Ishikawa (cell line): Measurements from ENCODE around the gene APOC3.

ENCODE experiments used
- CEBPB ChIP-seq: IDR thresholded peaks from 2 replicates; pipeline ENCODE4 v1.6.1; 2012
- CREB1 ChIP-seq: IDR thresholded peaks from 2 replicates; pipeline ENCODE4 v1.6.1; 2012; ENCODE audit warnings: low read depth
- EGR1 ChIP-seq: IDR thresholded peaks from 2 replicates; pipeline ENCODE4 v1.6.1; 2012
- EP300 ChIP-seq: IDR thresholded peaks from 2 replicates; pipeline ENCODE4 v1.6.1; 2012; ENCODE audit warnings: borderline replicate concordance
- FOXM1 ChIP-seq: IDR thresholded peaks from 2 replicates; pipeline ENCODE4 v1.6.1; 2012; ENCODE audit warnings: low read depth, borderline replicate concordance
- MAX ChIP-seq: IDR thresholded peaks from 2 replicates; pipeline ENCODE4 v1.6.1; 2012
- NFIC ChIP-seq: IDR thresholded peaks from 2 replicates; pipeline ENCODE4 v1.6.1; 2012
- RAD21 ChIP-seq: IDR thresholded peaks from 2 replicates; pipeline ENCODE4 v1.6.1; 2012; ENCODE audit warnings: low read depth
- REST ChIP-seq: IDR thresholded peaks from 2 replicates; pipeline ENCODE4 v1.6.1; 2012; ENCODE audit warnings: low read depth, mild to moderate bottlenecking
- TAF1 ChIP-seq: IDR thresholded peaks from 2 replicates; pipeline ENCODE4 v1.6.1; 2012; ENCODE audit warnings: low read depth, mild to moderate bottlenecking
- TCF12 ChIP-seq: IDR thresholded peaks from 2 replicates; pipeline ENCODE4 v1.6.1; 2012; ENCODE audit warnings: low read depth
- TEAD4 ChIP-seq: IDR thresholded peaks from 2 replicates; pipeline ENCODE4 v1.6.1; 2012
- USF1 ChIP-seq: IDR thresholded peaks from 2 replicates; pipeline ENCODE4 v1.6.1; 2012
- YY1 ChIP-seq: IDR thresholded peaks from 2 replicates; pipeline ENCODE4 v1.6.1; 2012; ENCODE audit warnings: low read depth
- ZBTB7A ChIP-seq: IDR thresholded peaks from 2 replicates; pipeline ENCODE4 v1.6.1; 2012; ENCODE audit warnings: low read depth

The APOC3 gene

GRCh38 chr11:116842909-116843308, 13.2 kb downstream of the APOC3 start:
- TF ChIP-seq EP300 (no peak), MAX (no peak), EGR1 (no peak), RAD21 (no peak), USF1 (no peak), REST (no peak), ZBTB7A (no peak), FOXM1 (no peak), NFIC (no peak), TCF12 (no peak), YY1 (no peak), CREB1 (no peak), TAF1 (no peak), CEBPB (no peak), TEAD4 (no peak)

- TF ChIP-seq MAX = no peak
- no peak for TF ChIP-seq EP300
- TF ChIP-seq CREB1 = no peak
Observed at GRCh38 chr11:116843661-116844060, 14.0 kb downstream of the APOC3 start.

GRCh38 chr11:116844722-116845121, 15.0 kb downstream of the APOC3 start:
- no peak for TF ChIP-seq CREB1

GRCh38 chr11:116847612-116848011, 17.9 kb downstream of the APOC3 start:
- TF ChIP-seq NFIC = no peak
- TF ChIP-seq USF1 = no peak
- no peak for TF ChIP-seq MAX
- TF ChIP-seq TEAD4 = no peak
- TF ChIP-seq CEBPB = no peak
- no peak for TF ChIP-seq EGR1
- no peak for TF ChIP-seq CREB1

- TF ChIP-seq ZBTB7A (no peak), REST (no peak), EGR1 (no peak), FOXM1 (no peak), CEBPB (no peak), EP300 (no peak), USF1 (no peak), MAX (no peak), TAF1 (no peak), TCF12 (no peak), YY1 (no peak), TEAD4 (no peak), CREB1 (no peak), RAD21 (no peak), NFIC (no peak)
Observed at GRCh38 chr11:116849060-116849459, 19.4 kb downstream of the APOC3 start.

- no peak for TF ChIP-seq YY1
- TF ChIP-seq USF1 = no peak
- no peak for TF ChIP-seq MAX
- no peak for TF ChIP-seq CEBPB
- TF ChIP-seq TAF1 = no peak
- no peak for TF ChIP-seq EGR1
- TF ChIP-seq TEAD4 = no peak
- no peak for TF ChIP-seq ZBTB7A
- no peak for TF ChIP-seq EP300
- TF ChIP-seq FOXM1 = no peak
- no peak for TF ChIP-seq RAD21
- TF ChIP-seq TCF12 = no peak
Observed at GRCh38 chr11:116849486-116849885, 19.8 kb downstream of the APOC3 start.
